Liver (tissue), 3 donors: Measurements from ENCODE around the gene SLC25A41.

Experiments used
- EGR1 ChIP-seq, 2 donors: IDR thresholded peaks; 2 replicates each; pipeline ENCODE4 v1.6.1; 2016 to 2018; ENCODE audit warnings: antibody characterized with exemption in 2 of 2, low read depth in 2 of 2
- FOXA1 ChIP-seq: IDR thresholded peaks from 2 replicates; pipeline ENCODE4 v1.6.1; 2016; ENCODE audit warnings: antibody characterized with exemption
- GABPA ChIP-seq, 2 donors: IDR thresholded peaks in 1 of 2; conservative IDR thresholded peaks in 1 of 2; 2 replicates each; pipeline ENCODE4 v1.6.1; 2016; ENCODE audit warnings: antibody characterized with exemption in 2 of 2, mild to moderate bottlenecking in 1 of 2, moderate library complexity in 1 of 2
- HNF4A ChIP-seq, 2 donors: conservative IDR thresholded peaks; 2 replicates each; pipeline ENCODE4 v1.6.1; 2016; ENCODE audit warnings: antibody characterized with exemption in 2 of 2, mild to moderate bottlenecking in 2 of 2
- JUND ChIP-seq, 2 donors: IDR thresholded peaks; 2 replicates each; pipeline ENCODE4 v1.6.1; 2016; ENCODE audit warnings: antibody characterized with exemption in 2 of 2
- RAD21 ChIP-seq, 2 donors: IDR thresholded peaks; 2 replicates each; pipeline ENCODE4 v1.6.1; 2016; ENCODE audit warnings: antibody characterized with exemption in 2 of 2, mild to moderate bottlenecking in 2 of 2
- SP1 ChIP-seq: IDR thresholded peaks from 2 replicates; pipeline ENCODE4 v1.6.1; 2018; ENCODE audit warnings: antibody characterized with exemption, mild to moderate bottlenecking
- TAF1 ChIP-seq: conservative IDR thresholded peaks from 2 replicates; pipeline ENCODE4 v1.6.1; 2016; ENCODE audit warnings: antibody characterized with exemption, mild to moderate bottlenecking
- YY1 ChIP-seq: IDR thresholded peaks from 2 replicates; pipeline ENCODE4 v1.6.1; 2016; ENCODE audit warnings: antibody characterized with exemption, mild to moderate bottlenecking
- TF ChIP-seq, protein P1 (sequence below): fragments of 150-350 bp; IDR thresholded peaks from 2 replicates; pipeline ENCODE4 v1.5.1; 2017; ENCODE audit warnings: improper control_type of control experiment, low read depth, low read length; ENCODE audit not compliant: missing input control
- TF ChIP-seq, protein P2 (sequence below): IDR thresholded peaks from 2 replicates; pipeline ENCODE4 v1.6.1; 2016; ENCODE audit warnings: antibody characterized with exemption
- TF ChIP-seq, protein P3 (sequence below): IDR thresholded peaks from 2 replicates; pipeline ENCODE4 v1.6.1; 2016; ENCODE audit warnings: antibody characterized with exemption
- TF ChIP-seq, protein P4 (sequence below): IDR thresholded peaks from 2 replicates; pipeline ENCODE4 v1.6.1; 2016; ENCODE audit warnings: antibody characterized with exemption
- TF ChIP-seq, protein P5 (sequence below): IDR thresholded peaks from 2 replicates; pipeline ENCODE4 v1.6.1; 2016; ENCODE audit warnings: antibody characterized with exemption, mild to moderate bottlenecking
- donor health status: healthy.
- donor health status: healthy.

DNA sequence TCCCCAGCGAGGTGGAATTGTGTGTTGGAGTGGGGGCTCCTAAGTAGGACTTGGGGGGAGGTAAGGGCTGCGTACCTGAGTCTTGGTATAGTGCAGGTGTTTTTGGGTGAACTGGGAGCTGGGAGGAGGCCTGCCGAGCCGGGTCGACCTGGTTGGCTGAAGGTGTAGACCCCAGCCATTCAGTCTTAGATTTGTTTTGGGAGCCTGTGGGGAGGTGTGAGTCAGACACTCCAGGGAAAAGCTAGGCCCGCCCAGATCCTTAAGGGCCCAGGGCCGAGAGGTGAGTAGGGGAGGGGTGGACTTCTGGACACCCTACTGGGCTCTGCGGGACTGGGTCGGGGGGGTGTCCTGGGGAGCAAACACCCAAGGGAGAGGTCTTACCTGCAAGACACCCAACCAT is 31.4 kb upstream of the SLC25A41 start:
- TF ChIP-seq, protein P1, sequence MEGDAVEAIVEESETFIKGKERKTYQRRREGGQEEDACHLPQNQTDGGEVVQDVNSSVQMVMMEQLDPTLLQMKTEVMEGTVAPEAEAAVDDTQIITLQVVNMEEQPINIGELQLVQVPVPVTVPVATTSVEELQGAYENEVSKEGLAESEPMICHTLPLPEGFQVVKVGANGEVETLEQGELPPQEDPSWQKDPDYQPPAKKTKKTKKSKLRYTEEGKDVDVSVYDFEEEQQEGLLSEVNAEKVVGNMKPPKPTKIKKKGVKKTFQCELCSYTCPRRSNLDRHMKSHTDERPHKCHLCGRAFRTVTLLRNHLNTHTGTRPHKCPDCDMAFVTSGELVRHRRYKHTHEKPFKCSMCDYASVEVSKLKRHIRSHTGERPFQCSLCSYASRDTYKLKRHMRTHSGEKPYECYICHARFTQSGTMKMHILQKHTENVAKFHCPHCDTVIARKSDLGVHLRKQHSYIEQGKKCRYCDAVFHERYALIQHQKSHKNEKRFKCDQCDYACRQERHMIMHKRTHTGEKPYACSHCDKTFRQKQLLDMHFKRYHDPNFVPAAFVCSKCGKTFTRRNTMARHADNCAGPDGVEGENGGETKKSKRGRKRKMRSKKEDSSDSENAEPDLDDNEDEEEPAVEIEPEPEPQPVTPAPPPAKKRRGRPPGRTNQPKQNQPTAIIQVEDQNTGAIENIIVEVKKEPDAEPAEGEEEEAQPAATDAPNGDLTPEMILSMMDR: no peak
- TF ChIP-seq EGR1 (IDR thresholded peaks at IDR 0.05; ENCODE audit: low read depth in 2 of 2) (no peak), JUND (IDR thresholded peaks at IDR 0.05) (no peak), FOXA1 (no peak), HNF4A (conservative IDR thresholded peaks at IDR 0.05) (no peak), TAF1 (no peak), YY1 (no peak), GABPA (IDR thresholded peaks at IDR 0.05 in 1 of 2, conservative IDR thresholded peaks at IDR 0.05 in 1 of 2) (no peak), RAD21 (IDR thresholded peaks at IDR 0.05) (no peak), SP1 (no peak)
- TF ChIP-seq, protein P2, sequence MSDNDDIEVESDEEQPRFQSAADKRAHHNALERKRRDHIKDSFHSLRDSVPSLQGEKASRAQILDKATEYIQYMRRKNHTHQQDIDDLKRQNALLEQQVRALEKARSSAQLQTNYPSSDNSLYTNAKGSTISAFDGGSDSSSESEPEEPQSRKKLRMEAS: no peak
- TF ChIP-seq, protein P3, sequence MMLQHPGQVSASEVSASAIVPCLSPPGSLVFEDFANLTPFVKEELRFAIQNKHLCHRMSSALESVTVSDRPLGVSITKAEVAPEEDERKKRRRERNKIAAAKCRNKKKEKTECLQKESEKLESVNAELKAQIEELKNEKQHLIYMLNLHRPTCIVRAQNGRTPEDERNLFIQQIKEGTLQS: no peak
- TF ChIP-seq, protein P4, sequence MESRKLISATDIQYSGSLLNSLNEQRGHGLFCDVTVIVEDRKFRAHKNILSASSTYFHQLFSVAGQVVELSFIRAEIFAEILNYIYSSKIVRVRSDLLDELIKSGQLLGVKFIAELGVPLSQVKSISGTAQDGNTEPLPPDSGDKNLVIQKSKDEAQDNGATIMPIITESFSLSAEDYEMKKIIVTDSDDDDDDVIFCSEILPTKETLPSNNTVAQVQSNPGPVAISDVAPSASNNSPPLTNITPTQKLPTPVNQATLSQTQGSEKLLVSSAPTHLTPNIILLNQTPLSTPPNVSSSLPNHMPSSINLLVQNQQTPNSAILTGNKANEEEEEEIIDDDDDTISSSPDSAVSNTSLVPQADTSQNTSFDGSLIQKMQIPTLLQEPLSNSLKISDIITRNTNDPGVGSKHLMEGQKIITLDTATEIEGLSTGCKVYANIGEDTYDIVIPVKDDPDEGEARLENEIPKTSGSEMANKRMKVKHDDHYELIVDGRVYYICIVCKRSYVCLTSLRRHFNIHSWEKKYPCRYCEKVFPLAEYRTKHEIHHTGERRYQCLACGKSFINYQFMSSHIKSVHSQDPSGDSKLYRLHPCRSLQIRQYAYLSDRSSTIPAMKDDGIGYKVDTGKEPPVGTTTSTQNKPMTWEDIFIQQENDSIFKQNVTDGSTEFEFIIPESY: no peak
- TF ChIP-seq, protein P5, sequence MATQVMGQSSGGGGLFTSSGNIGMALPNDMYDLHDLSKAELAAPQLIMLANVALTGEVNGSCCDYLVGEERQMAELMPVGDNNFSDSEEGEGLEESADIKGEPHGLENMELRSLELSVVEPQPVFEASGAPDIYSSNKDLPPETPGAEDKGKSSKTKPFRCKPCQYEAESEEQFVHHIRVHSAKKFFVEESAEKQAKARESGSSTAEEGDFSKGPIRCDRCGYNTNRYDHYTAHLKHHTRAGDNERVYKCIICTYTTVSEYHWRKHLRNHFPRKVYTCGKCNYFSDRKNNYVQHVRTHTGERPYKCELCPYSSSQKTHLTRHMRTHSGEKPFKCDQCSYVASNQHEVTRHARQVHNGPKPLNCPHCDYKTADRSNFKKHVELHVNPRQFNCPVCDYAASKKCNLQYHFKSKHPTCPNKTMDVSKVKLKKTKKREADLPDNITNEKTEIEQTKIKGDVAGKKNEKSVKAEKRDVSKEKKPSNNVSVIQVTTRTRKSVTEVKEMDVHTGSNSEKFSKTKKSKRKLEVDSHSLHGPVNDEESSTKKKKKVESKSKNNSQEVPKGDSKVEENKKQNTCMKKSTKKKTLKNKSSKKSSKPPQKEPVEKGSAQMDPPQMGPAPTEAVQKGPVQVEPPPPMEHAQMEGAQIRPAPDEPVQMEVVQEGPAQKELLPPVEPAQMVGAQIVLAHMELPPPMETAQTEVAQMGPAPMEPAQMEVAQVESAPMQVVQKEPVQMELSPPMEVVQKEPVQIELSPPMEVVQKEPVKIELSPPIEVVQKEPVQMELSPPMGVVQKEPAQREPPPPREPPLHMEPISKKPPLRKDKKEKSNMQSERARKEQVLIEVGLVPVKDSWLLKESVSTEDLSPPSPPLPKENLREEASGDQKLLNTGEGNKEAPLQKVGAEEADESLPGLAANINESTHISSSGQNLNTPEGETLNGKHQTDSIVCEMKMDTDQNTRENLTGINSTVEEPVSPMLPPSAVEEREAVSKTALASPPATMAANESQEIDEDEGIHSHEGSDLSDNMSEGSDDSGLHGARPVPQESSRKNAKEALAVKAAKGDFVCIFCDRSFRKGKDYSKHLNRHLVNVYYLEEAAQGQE: no peak
